ENCODE data around the gene RAB3A.

Gene RAB3A, protein sequence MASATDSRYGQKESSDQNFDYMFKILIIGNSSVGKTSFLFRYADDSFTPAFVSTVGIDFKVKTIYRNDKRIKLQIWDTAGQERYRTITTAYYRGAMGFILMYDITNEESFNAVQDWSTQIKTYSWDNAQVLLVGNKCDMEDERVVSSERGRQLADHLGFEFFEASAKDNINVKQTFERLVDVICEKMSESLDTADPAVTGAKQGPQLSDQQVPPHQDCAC

DNA sequence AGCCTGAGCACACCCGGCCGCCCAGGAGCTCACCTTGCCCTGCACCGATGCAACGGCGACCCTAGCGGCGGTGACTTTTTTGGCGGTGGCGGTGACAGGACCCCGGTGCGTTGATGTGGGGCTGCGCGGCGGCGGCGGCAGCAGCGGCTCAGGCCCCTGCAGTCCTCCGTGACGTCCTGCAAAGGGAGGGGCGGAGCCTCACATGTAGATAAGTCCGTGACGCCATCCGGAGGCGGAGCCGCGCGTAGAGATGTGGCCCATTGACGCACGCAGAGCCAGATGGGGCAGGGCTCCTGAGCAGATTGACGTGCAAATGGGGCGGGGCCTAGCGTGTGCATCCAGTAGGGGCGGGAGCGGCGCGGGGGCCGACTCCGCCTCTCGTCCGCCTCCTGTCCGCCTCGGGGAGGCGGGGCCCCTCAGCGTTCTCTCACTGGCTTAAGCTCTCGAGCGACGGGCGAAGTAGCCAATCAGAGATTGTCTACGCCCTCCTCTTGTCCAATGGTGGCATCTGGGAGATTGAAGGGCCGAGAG lies at the start of gene RAB3A:
RAB3A (minus strand) TSS at position 180 of the 531 bp plus-strand sequence. CDS start 1,302 bp downstream, outside the sequence.
- Histone ChIP-seq H3K27ac (peak within 1 kb of the TSS; percentile 93 to 97), H3K4me3 (peak within 1 kb of the TSS; percentile 94)
- peak; percentile 100 for DNase-seq (ENCODE audit: low spot score)
- TF ChIP-seq, protein P1, sequence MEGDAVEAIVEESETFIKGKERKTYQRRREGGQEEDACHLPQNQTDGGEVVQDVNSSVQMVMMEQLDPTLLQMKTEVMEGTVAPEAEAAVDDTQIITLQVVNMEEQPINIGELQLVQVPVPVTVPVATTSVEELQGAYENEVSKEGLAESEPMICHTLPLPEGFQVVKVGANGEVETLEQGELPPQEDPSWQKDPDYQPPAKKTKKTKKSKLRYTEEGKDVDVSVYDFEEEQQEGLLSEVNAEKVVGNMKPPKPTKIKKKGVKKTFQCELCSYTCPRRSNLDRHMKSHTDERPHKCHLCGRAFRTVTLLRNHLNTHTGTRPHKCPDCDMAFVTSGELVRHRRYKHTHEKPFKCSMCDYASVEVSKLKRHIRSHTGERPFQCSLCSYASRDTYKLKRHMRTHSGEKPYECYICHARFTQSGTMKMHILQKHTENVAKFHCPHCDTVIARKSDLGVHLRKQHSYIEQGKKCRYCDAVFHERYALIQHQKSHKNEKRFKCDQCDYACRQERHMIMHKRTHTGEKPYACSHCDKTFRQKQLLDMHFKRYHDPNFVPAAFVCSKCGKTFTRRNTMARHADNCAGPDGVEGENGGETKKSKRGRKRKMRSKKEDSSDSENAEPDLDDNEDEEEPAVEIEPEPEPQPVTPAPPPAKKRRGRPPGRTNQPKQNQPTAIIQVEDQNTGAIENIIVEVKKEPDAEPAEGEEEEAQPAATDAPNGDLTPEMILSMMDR (IDR thresholded peaks at IDR 0.05) = no peak

DNA sequence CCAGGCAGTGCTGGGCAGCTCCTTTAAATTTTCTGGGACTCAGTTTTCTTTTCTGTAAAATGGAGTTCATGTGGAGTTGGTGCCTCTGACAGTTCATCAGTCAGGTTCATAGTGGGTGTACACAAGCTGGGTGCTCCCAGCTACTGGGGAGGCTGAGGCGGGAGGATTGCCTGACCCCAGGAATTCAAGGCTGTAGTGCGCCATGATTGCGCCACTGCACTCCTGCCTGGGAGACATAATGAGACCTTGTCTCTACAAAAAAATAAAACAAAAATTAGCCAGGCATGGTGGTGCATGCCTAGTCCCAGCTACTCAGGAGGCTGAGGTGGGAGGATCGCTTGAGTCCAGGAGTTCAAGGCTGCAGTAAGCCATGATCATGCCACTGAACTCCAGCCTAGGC lies 49.3 kb upstream of the RAB3A start:
- DNase-seq (ENCODE audit: low spot score) = no peak
- TF ChIP-seq, protein P1 (IDR thresholded peaks at IDR 0.05) = no peak
- Histone ChIP-seq H3K4me3 (no peak overlapping the region), H3K27ac (no peak overlapping the region)

DNA sequence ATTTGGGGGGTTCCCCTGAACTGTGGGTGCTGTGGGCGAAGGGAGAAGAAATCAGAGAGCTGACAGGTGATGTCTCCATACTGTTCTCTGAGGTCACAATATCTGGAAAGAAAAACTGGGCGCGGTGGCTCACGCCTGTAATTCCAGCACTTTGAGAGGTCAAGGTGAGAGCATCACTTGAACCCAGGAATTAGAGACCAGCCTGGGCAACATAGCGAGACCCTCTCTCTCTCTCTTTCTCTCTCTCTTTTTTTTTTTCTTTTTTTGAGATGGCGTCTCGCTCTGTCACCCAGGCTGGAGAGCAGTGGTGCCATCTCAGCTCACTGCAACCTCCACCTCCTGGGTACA lies 48.5 kb upstream of the RAB3A start:
- TF ChIP-seq, protein P1 (IDR thresholded peaks at IDR 0.05) = no peak
- peak; percentile 62 for DNase-seq (ENCODE audit: low spot score)
- no peak overlapping the region for H3K4me3 ChIP-seq
- no peak overlapping the region for H3K27ac ChIP-seq

DNA sequence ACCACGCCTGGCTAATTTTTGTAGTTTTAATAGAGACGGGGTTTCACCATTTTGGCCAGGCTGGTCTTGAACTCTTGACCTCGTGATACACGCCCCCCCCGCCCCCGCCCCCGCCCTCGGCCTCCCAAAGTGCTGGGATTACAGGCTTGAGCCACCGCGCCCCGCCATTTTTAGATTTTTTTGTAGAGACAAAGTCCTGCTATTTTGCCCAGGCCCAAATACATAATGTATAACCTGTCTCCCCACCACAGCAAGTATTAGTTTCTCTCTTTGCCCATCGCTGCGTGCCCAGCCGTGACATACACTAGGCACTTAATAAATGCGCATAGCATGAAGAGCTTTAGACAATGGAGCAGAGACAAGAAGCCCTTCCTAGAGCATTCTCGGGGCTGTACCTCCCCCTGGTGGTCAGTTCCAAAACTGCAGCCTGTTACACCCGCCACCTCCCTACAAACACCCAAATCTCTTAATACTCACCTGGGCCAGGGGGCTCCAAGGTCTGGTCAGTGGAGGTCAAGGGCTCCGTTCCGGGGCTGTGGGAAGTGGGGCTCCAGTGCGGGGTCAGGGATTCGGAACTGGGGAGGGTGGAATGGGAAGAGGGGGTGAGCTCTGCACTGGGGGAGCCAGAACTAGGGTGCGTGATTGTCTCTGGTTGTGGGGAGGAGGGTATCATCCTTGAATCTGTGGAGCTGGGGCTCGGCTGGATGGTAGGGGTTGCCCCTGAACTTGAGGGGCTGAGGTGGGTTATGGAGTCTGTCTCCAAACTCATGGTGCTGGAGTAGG lies 47.9 kb upstream of the RAB3A start:
- TF ChIP-seq, protein P1 (IDR thresholded peaks at IDR 0.05) = peak; percentile 70
- peak; percentile 82 for DNase-seq (ENCODE audit: low spot score)
- Histone ChIP-seq H3K4me3 (no peak overlapping the region), H3K27ac (no peak overlapping the region)

DNA sequence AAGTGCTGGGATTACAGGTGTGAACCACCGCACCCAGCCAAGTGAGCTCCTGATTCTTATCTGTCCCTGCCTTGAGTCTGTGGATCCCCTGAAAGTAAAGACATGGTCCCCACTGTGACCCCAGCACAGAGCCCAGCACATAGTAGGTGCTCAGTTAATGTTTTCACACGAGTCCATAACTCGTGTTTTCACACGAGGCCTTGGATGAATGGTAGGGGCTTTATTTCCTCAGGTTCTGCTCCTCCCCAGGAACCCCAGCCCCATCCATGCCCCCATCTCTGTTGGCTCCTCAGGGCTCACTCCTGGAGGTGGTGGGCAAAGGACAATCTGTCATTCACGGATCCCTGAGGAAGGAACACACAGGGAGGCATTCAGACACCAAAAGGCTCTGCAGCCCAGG lies 46.0 kb upstream of the RAB3A start:
- DNase-seq (ENCODE audit: low spot score) = peak; percentile 56
- TF ChIP-seq, protein P1 (IDR thresholded peaks at IDR 0.05) = no peak

DNA sequence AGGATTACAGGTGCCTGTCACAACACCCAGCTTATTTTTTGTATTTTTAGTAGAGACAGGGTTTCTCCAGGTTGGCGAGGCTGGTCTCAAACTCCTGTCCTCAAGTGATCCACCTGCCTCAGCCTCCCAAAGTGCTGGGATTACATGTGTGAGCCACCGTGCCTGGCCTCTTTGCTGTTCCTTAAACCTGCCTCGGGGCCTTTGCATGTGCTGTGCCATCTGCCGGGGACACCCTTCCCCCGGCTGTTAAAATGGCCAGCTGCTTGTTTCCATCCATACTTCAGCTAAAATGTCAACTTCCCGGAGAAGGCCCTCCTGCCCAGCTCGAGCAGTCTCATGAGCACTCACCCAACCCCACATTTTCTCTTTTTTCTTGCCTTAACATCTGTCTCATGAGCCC lies 41.5 kb upstream of the RAB3A start:
- DNase-seq (ENCODE audit: low spot score) = no peak

More for the DNA sequence above, 46.0 kb upstream of the RAB3A start:
- H3K27ac ChIP-seq = no peak overlapping the region
- H3K4me3 ChIP-seq = no peak overlapping the region

More for the DNA sequence above, 41.5 kb upstream of the RAB3A start:
- H3K27ac ChIP-seq = no peak overlapping the region
- no peak overlapping the region for H3K4me3 ChIP-seq
- TF ChIP-seq, protein P1 (IDR thresholded peaks at IDR 0.05) = no peak

All from coronary artery (tissue), 2 donors.